ENCODE results near the gene HIVEP2. TPM values are rescaled to one million over a fixed set of nuclear protein-coding genes. Genes with fewer than 3 reads are reported as not detected.

HIVEP2 gene
- total RNA-seq, 1 experiment from 2014 or later: 8.3 TPM

- no peak overlapping the region for H3K27ac ChIP-seq
Measured at GRCh38 chr6:142781129-142781528, 163.8 kb downstream of the HIVEP2 start.

GRCh38 chr6:142773859-142774648, 170.9 kb downstream of the HIVEP2 start:
- Histone ChIP-seq H3K36me3 (peaks cover 15% of the 10 kb centered on the region), H3K9me3 (replicated peaks) (no peaks in the 10 kb centered on the region), H3K4me3 (no peak overlapping the region), H3K27ac (no peak overlapping the region), H3K4me1 (replicated peaks) (no peaks in the 10 kb centered on the region), H3K27me3 (replicated peaks) (no peaks in the 10 kb centered on the region)
- DNase-seq (ENCODE audit: low read depth in 1 of 2, low spot score in 2 of 2): no peak

More at GRCh38 chr6:142781129-142781528, 163.8 kb downstream of the HIVEP2 start:
- Histone ChIP-seq H3K9me3 (replicated peaks) (no peaks in the 10 kb centered on the region), H3K36me3 (no peaks in the 10 kb centered on the region), H3K4me1 (replicated peaks) (peaks cover 9% of the 10 kb centered on the region), H3K27me3 (replicated peaks) (no peaks in the 10 kb centered on the region), H3K4me3 (no peak overlapping the region)
- DNase-seq (ENCODE audit: low read depth in 1 of 2, low spot score in 2 of 2): no peak

GRCh38 chr6:142773324-142773723, 171.7 kb downstream of the HIVEP2 start:
- no peaks in the 10 kb centered on the region for H3K27me3 ChIP-seq (replicated peaks)
- peaks cover 15% of the 10 kb centered on the region for H3K36me3 ChIP-seq
- H3K4me3 ChIP-seq: no peak overlapping the region
- no peaks in the 10 kb centered on the region for H3K4me1 ChIP-seq (replicated peaks)
- H3K9me3 ChIP-seq (replicated peaks): no peaks in the 10 kb centered on the region
- no peak overlapping the region for H3K27ac ChIP-seq
- no peak for DNase-seq (ENCODE audit: low read depth in 1 of 2, low spot score in 2 of 2)

GRCh38 chr6:142771162-142771561, 173.8 kb downstream of the HIVEP2 start:
- Histone ChIP-seq H3K4me3 (no peak overlapping the region), H3K27ac (no peak overlapping the region), H3K9me3 (replicated peaks) (no peaks in the 10 kb centered on the region), H3K4me1 (replicated peaks) (no peaks in the 10 kb centered on the region), H3K27me3 (replicated peaks) (no peaks in the 10 kb centered on the region), H3K36me3 (peaks cover 23% of the 10 kb centered on the region)
- no peak for DNase-seq (ENCODE audit: low read depth in 1 of 2, low spot score in 2 of 2)

GRCh38 chr6:142765306-142765705, 179.7 kb downstream of the HIVEP2 start:
- Histone ChIP-seq H3K4me3 (no peak overlapping the region), H3K27me3 (replicated peaks) (no peaks in the 10 kb centered on the region), H3K4me1 (replicated peaks) (no peaks in the 10 kb centered on the region), H3K27ac (no peak overlapping the region), H3K36me3 (peaks cover 14% of the 10 kb centered on the region), H3K9me3 (replicated peaks) (no peaks in the 10 kb centered on the region)
- no peak for DNase-seq (ENCODE audit: low read depth in 1 of 2, low spot score in 2 of 2)

- Histone ChIP-seq H3K4me1 (replicated peaks) (no peaks in the 10 kb centered on the region), H3K9me3 (replicated peaks) (no peaks in the 10 kb centered on the region), H3K27ac (no peak overlapping the region), H3K36me3 (peaks cover 24% of the 10 kb centered on the region), H3K4me3 (no peak overlapping the region), H3K27me3 (replicated peaks) (no peaks in the 10 kb centered on the region)
- DNase-seq (ENCODE audit: low read depth in 1 of 2, low spot score in 2 of 2): no peak
Measured at GRCh38 chr6:142764311-142764710, 180.7 kb downstream of the HIVEP2 start.

- Histone ChIP-seq H3K27me3 (replicated peaks) (no peaks in the 10 kb centered on the region), H3K9me3 (replicated peaks) (no peaks in the 10 kb centered on the region), H3K4me1 (replicated peaks) (no peaks in the 10 kb centered on the region), H3K4me3 (no peak overlapping the region), H3K27ac (no peak overlapping the region), H3K36me3 (peaks cover 24% of the 10 kb centered on the region)
- DNase-seq (ENCODE audit: low read depth in 1 of 2, low spot score in 2 of 2): peak in 1 of 2 experiments; percentile 10
Measured at GRCh38 chr6:142763205-142763604, 181.8 kb downstream of the HIVEP2 start.

GRCh38 chr6:142761756-142762155, 183.2 kb downstream of the HIVEP2 start:
- Histone ChIP-seq H3K9me3 (replicated peaks) (no peaks in the 10 kb centered on the region), H3K4me1 (replicated peaks) (peaks cover 3% of the 10 kb centered on the region), H3K4me3 (no peak overlapping the region), H3K27ac (no peak overlapping the region), H3K27me3 (replicated peaks) (no peaks in the 10 kb centered on the region), H3K36me3 (peaks cover 17% of the 10 kb centered on the region)
- no peak for DNase-seq (ENCODE audit: low read depth in 1 of 2, low spot score in 2 of 2)

- Histone ChIP-seq H3K4me1 (replicated peaks) (peaks cover 14% of the 10 kb centered on the region), H3K9me3 (replicated peaks) (no peaks in the 10 kb centered on the region), H3K36me3 (peaks cover 17% of the 10 kb centered on the region), H3K27me3 (replicated peaks) (no peaks in the 10 kb centered on the region), H3K4me3 (no peak overlapping the region), H3K27ac (no peak overlapping the region)
- no peak for DNase-seq (ENCODE audit: low read depth in 1 of 2, low spot score in 2 of 2)
Measured at GRCh38 chr6:142760152-142760551, 184.8 kb downstream of the HIVEP2 start.

- DNase-seq (ENCODE audit: low read depth in 1 of 2, low spot score in 2 of 2): no peak
- peaks cover 14% of the 10 kb centered on the region for H3K4me1 ChIP-seq (replicated peaks)
- H3K36me3 ChIP-seq: peaks cover 17% of the 10 kb centered on the region
- H3K9me3 ChIP-seq (replicated peaks): no peaks in the 10 kb centered on the region
- no peak overlapping the region for H3K27ac ChIP-seq
- H3K4me3 ChIP-seq: no peak overlapping the region
- H3K27me3 ChIP-seq (replicated peaks): no peaks in the 10 kb centered on the region
Measured at GRCh38 chr6:142758629-142759025, 186.3 kb downstream of the HIVEP2 start.

GRCh38 chr6:142757852-142758628, 186.9 kb downstream of the HIVEP2 start:
- DNase-seq (ENCODE audit: low read depth in 1 of 2, low spot score in 2 of 2): no peak
- no peaks in the 10 kb centered on the region for H3K27me3 ChIP-seq (replicated peaks)

GRCh38 chr6:142756215-142756630, 188.8 kb downstream of the HIVEP2 start:
- H3K27ac ChIP-seq: no peak overlapping the region
- peaks cover 14% of the 10 kb centered on the region for H3K4me1 ChIP-seq (replicated peaks)
- H3K36me3 ChIP-seq: peaks cover 25% of the 10 kb centered on the region
- H3K4me3 ChIP-seq: no peak overlapping the region
- DNase-seq (ENCODE audit: low read depth in 1 of 2, low spot score in 2 of 2): peak; percentile 55 to 72
- no peaks in the 10 kb centered on the region for H3K27me3 ChIP-seq (replicated peaks)
- H3K9me3 ChIP-seq (replicated peaks): no peaks in the 10 kb centered on the region

More at GRCh38 chr6:142757852-142758628, 186.9 kb downstream of the HIVEP2 start:
- no peak overlapping the region for H3K4me3 ChIP-seq
- H3K4me1 ChIP-seq (replicated peaks): peaks cover 14% of the 10 kb centered on the region
- H3K9me3 ChIP-seq (replicated peaks): no peaks in the 10 kb centered on the region
- peaks cover 21% of the 10 kb centered on the region for H3K36me3 ChIP-seq
- no peak overlapping the region for H3K27ac ChIP-seq

GRCh38 chr6:142753196-142753595, 191.8 kb downstream of the HIVEP2 start:
- no peaks in the 10 kb centered on the region for H3K27me3 ChIP-seq (replicated peaks)
- H3K27ac ChIP-seq: no peak overlapping the region
- peaks cover 14% of the 10 kb centered on the region for H3K4me1 ChIP-seq (replicated peaks)
- H3K9me3 ChIP-seq (replicated peaks): no peaks in the 10 kb centered on the region
- H3K4me3 ChIP-seq: no peak overlapping the region
- no peak for DNase-seq (ENCODE audit: low read depth in 1 of 2, low spot score in 2 of 2)
- H3K36me3 ChIP-seq: peaks cover 8% of the 10 kb centered on the region; the same call in 1 of the 2 replicates

GRCh38 chr6:142752348-142752747, 192.6 kb downstream of the HIVEP2 start:
- peaks cover 8% of the 10 kb centered on the region; the same call in 1 of the 2 replicates for H3K36me3 ChIP-seq
- H3K27me3 ChIP-seq (replicated peaks): no peaks in the 10 kb centered on the region
- no peak for DNase-seq (ENCODE audit: low read depth in 1 of 2, low spot score in 2 of 2)
- no peak overlapping the region for H3K27ac ChIP-seq
- peaks cover 14% of the 10 kb centered on the region for H3K4me1 ChIP-seq (replicated peaks)
- H3K9me3 ChIP-seq (replicated peaks): no peaks in the 10 kb centered on the region
- H3K4me3 ChIP-seq: no peak overlapping the region
